Left colon (tissue), 2 donors: ENCODE measurements around the gene APAF1. TPM values are rescaled to one million over a fixed set of nuclear protein-coding genes. Genes with fewer than 3 reads are reported as not detected.
A peak's percentile ranks its signal among the peaks of the same experiment; 100 is the strongest.

ENCODE experiments used
- ATAC-seq: fragments of 200-7000 bp; cut with Tn5 transposase; one replicate; pipeline ENCODE4 v1.9.1; 2020; ENCODE audit warnings: mild to moderate bottlenecking, moderate library complexity
- DNase-seq, 2 donors: peaks; one replicate each; pipeline ENCODE4 v3.0.0-alpha.2; 2020
- intact Hi-C, 2 donors: fragments of 100-400 bp; cut with DNase I in 1 of 2; cut with micrococcal nuclease in 1 of 2; formaldehyde crosslinking; loops; one replicate each; pipeline versions ENCODE4 v1.11.2 to v1.14.0; 2022; cut with DNase I, micrococcal nuclease
- total RNA-seq, 2 donors: library from RNA; stranded (reverse); fragmentation: NEBNext Ultra II Directional; extraction: Animal tissue kit (Norgen Biotek cat#: 25700); gene quantifications; one replicate each; pipeline ENCODE4 v1.2.1, GENCODE V29; 2021
- donor health status: DM: no; HTN: no; CAD: no.
- donor health status: DM: yes; HTN: yes; CAD: no.

The APAF1 gene
- total RNA-seq, 2 donors from 2014 or later: 34.8 to 38.9 TPM

GRCh38 chr12:98709022-98709421 is 63.9 kb downstream of the APAF1 start:
- no peak for DNase-seq
- intact Hi-C loops: no loop called here
- no peak for ATAC-seq

GRCh38 chr12:98714426-98714825 is 69.3 kb downstream of the APAF1 start:
- DNase-seq (no peak), ATAC-seq (no peak)
- intact Hi-C loops: no loop called here

GRCh38 chr12:98719515-98720504 is 74.7 kb downstream of the APAF1 start:
- DNase-seq: no peak
- intact Hi-C loops: no loop called here
- ATAC-seq: no peak

- DNase-seq (no peak), ATAC-seq (no peak)
- intact Hi-C loops: no loop called here
These were observed 76.2 kb downstream of the APAF1 start for GRCh38 chr12:98721204-98721702.

GRCh38 chr12:98724384-98725155 is 79.5 kb downstream of the APAF1 start:
- ATAC-seq: no peak
- no peak for DNase-seq
- intact Hi-C loops: no loop called here

GRCh38 chr12:98725476-98726247 is 80.6 kb downstream of the APAF1 start:
- ATAC-seq (peak; percentile 64), DNase-seq (peak in 1 of 2 donors; percentile 39)
- intact Hi-C loops: no loop called here

GRCh38 chr12:98727196-98727595 is 82.1 kb downstream of the APAF1 start:
- DNase-seq: no peak
- intact Hi-C loops: no loop called here
- ATAC-seq: no peak

GRCh38 chr12:98730412-98730811 is 85.3 kb downstream of the APAF1 start:
- DNase-seq (no peak), ATAC-seq (no peak)
- intact Hi-C loops: loop anchor here in 1 of 2 donors (10.0 kb wide), 1 partner anchor 274 kb away; no protein-coding TSS in a partner anchor

- no peak for DNase-seq
- intact Hi-C loops: loop anchor here in 1 of 2 donors (10.0 kb wide), 1 partner anchor 271 kb away; no protein-coding TSS in a partner anchor
- ATAC-seq: no peak
These were observed 88.7 kb downstream of the APAF1 start for GRCh38 chr12:98733667-98734350.

GRCh38 chr12:98735821-98736220 is 90.7 kb downstream of the APAF1 start:
- no peak for DNase-seq
- no peak for ATAC-seq
- intact Hi-C loops: loop anchor here in 1 of 2 donors (10.0 kb wide), 1 partner anchor 269 kb away; no protein-coding TSS in a partner anchor

GRCh38 chr12:98736352-98737321 is 91.5 kb downstream of the APAF1 start:
- intact Hi-C loops: loop anchor here in 1 of 2 donors (10.0 kb wide), 1 partner anchor 268 kb away; no protein-coding TSS in a partner anchor
- DNase-seq (no peak), ATAC-seq (peak; percentile 63)

- intact Hi-C loops: loop anchor here in 1 of 2 donors (10.0 kb wide), 1 partner anchor 267 kb away; no protein-coding TSS in a partner anchor
- ATAC-seq (no peak), DNase-seq (no peak)
These were observed 92.2 kb downstream of the APAF1 start for GRCh38 chr12:98737322-98737712.

- intact Hi-C loops: loop anchor here in 1 of 2 donors (10.0 kb wide), 1 partner anchor 267 kb away; no protein-coding TSS in a partner anchor
- ATAC-seq: no peak
- DNase-seq: no peak
These were observed 92.9 kb downstream of the APAF1 start for GRCh38 chr12:98738002-98738401.

- intact Hi-C loops: loop anchor here in 1 of 2 donors (10.0 kb wide), 1 partner anchor 266 kb away; no protein-coding TSS in a partner anchor
- ATAC-seq (no peak), DNase-seq (no peak)
These were observed 93.4 kb downstream of the APAF1 start for GRCh38 chr12:98738539-98738938.

GRCh38 chr12:98740751-98741150 is 95.7 kb downstream of the APAF1 start:
- no peak for ATAC-seq
- intact Hi-C loops: no loop called here

GRCh38 chr12:98741196-98741555 is 96.1 kb downstream of the APAF1 start:
- intact Hi-C loops: no loop called here
- ATAC-seq: no peak

More at GRCh38 chr12:98740751-98741150, 95.7 kb downstream of the APAF1 start:
- DNase-seq: no peak

More at GRCh38 chr12:98741196-98741555, 96.1 kb downstream of the APAF1 start:
- no peak for DNase-seq
